Prostate gland (tissue), 2 donors: ENCODE measurements around the gene DDX39A.

Experiments
- POLR2A ChIP-seq: fragments of 450-650 bp; IDR thresholded peaks from one replicate; pipeline ENCODE4 v1.6.1; 2016; ENCODE audit warnings: antibody characterized with exemption, mild to moderate bottlenecking
- TF ChIP-seq, protein P1 (sequence below), 4 experiments: fragments of 200-600 bp in 2 of 4; fragments of 450-650 bp in 2 of 4; sonication (generic) in 2 of 4; IDR thresholded peaks; 1 replicate in 3 of 4; 2 replicates in 1 of 4; pipeline ENCODE4 v1.5.1; 2016 to 2019; ENCODE audit warnings: antibody characterized with exemption in 4 of 4, mild to moderate bottlenecking in 2 of 4, moderate library complexity in 2 of 4

DNA sequence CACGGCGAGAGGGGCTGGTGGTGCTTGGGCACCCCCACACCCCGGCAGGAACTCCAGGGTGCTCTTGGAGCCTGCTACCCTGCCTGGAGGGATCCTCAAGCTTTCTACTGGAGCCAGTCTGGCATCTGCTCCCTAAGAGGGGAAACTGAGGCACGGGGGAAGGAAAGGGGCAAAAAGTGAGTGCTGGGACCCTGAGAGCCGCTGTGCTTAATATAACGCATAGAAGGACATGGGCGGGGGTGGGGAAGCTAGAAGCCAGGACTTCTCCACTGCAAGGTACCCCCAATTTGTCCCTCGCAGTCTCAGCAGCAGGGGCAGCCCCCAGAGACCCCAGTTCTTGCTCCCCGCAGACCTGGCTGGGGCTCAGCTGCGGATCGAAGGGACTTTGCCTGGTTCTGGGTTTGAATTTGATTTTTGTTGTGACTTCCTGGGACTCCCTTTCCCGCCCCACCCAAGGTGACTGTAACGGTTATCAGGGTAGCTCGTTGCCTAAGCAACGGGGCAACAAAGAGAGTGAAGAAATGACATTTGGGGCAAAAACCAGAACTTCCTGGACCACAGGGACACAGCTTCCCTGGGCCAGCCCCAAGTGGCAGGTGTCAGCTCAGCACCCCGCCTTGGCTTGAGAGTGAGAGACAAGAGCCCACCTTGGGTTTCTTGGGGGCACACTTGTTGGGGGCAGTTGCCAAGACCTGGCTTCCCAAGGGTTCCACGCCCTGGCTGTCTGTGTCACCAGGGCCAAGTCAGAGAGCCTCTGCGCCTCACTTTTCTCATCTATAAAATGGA, 37.3 kb downstream of the DDX39A start:
- TF ChIP-seq, protein P1, sequence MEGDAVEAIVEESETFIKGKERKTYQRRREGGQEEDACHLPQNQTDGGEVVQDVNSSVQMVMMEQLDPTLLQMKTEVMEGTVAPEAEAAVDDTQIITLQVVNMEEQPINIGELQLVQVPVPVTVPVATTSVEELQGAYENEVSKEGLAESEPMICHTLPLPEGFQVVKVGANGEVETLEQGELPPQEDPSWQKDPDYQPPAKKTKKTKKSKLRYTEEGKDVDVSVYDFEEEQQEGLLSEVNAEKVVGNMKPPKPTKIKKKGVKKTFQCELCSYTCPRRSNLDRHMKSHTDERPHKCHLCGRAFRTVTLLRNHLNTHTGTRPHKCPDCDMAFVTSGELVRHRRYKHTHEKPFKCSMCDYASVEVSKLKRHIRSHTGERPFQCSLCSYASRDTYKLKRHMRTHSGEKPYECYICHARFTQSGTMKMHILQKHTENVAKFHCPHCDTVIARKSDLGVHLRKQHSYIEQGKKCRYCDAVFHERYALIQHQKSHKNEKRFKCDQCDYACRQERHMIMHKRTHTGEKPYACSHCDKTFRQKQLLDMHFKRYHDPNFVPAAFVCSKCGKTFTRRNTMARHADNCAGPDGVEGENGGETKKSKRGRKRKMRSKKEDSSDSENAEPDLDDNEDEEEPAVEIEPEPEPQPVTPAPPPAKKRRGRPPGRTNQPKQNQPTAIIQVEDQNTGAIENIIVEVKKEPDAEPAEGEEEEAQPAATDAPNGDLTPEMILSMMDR (IDR thresholded peaks at IDR 0.05), result no peak
- TF ChIP-seq POLR2A, result no peak
